Liver (tissue), 9 donors: ENCODE results near the gene BRF1. TPM values are rescaled to one million over a fixed set of nuclear protein-coding genes. Genes with fewer than 3 reads are reported as not detected.

ENCODE experiments used
- DNase-seq: peaks from one replicate; pipeline ENCODE4 v3.0.0-alpha.2; 2017; ENCODE audit warnings: low spot score
- H3K27ac ChIP-seq, 2 donors: one replicate each; pipeline ENCODE4 v1.7.0; 2013; ENCODE audit warnings: inconsistent platforms in 2 of 2, low read length in 2 of 2, control low read depth in 1 of 2, low read depth in 1 of 2, mild to moderate bottlenecking in 1 of 2
- H3K27me3 ChIP-seq, 4 donors: one replicate each; pipeline versions ENCODE4 v1.6.1 to v1.7.0; 2013; ENCODE audit warnings: low read length in 3 of 4, inconsistent platforms in 1 of 4, mild to moderate bottlenecking in 1 of 4, moderate library complexity in 1 of 4; ENCODE audit not compliant: control insufficient read depth in 4 of 4, insufficient read depth in 4 of 4
- H3K36me3 ChIP-seq, 4 donors: one replicate each; pipeline versions ENCODE4 v1.6.1 to v1.7.0; 2013; ENCODE audit warnings: low read length in 3 of 4, mild to moderate bottlenecking in 3 of 4, low read depth in 1 of 4, moderate library complexity in 1 of 4; ENCODE audit not compliant: control insufficient read depth in 4 of 4, insufficient read depth in 3 of 4
- H3K4me1 ChIP-seq, 4 donors: one replicate each; pipeline versions ENCODE4 v1.6.1 to v1.7.0; 2013; ENCODE audit warnings: low read length in 3 of 4, mild to moderate bottlenecking in 3 of 4, moderate library complexity in 1 of 4; ENCODE audit not compliant: control insufficient read depth in 4 of 4, insufficient read depth in 4 of 4
- H3K4me3 ChIP-seq, 3 donors: one replicate each; pipeline versions ENCODE4 v1.6.1 to v1.7.0; 2013; ENCODE audit warnings: low read length in 3 of 3, control low read depth in 1 of 3, low read depth in 1 of 3, mild to moderate bottlenecking in 1 of 3
- H3K9ac ChIP-seq, 2 donors: one replicate each; pipeline ENCODE4 v1.7.0; 2013; ENCODE audit warnings: low read length in 2 of 2, mild to moderate bottlenecking in 2 of 2, moderate library complexity in 2 of 2, control low read depth in 1 of 2, low read depth in 1 of 2
- H3K9me3 ChIP-seq, 4 donors: one replicate each; pipeline versions ENCODE4 v1.6.1 to v1.7.0; 2013; ENCODE audit warnings: low read length in 3 of 4; ENCODE audit not compliant: control insufficient read depth in 4 of 4
- ATF3 ChIP-seq: IDR thresholded peaks from 2 replicates; pipeline ENCODE4 v1.6.1; 2016; ENCODE audit warnings: antibody characterized with exemption
- EGR1 ChIP-seq, 2 donors: IDR thresholded peaks; 2 replicates each; pipeline ENCODE4 v1.6.1; 2016 to 2018; ENCODE audit warnings: antibody characterized with exemption in 2 of 2, low read depth in 2 of 2
- FOXA1 ChIP-seq: IDR thresholded peaks from 2 replicates; pipeline ENCODE4 v1.6.1; 2016; ENCODE audit warnings: antibody characterized with exemption
- FOXA2 ChIP-seq: IDR thresholded peaks from 2 replicates; pipeline ENCODE4 v1.6.1; 2016; ENCODE audit warnings: antibody characterized with exemption
- GABPA ChIP-seq, 2 donors: IDR thresholded peaks in 1 of 2; conservative IDR thresholded peaks in 1 of 2; 2 replicates each; pipeline ENCODE4 v1.6.1; 2016; ENCODE audit warnings: antibody characterized with exemption in 2 of 2, mild to moderate bottlenecking in 1 of 2, moderate library complexity in 1 of 2
- HNF4A ChIP-seq, 2 donors: conservative IDR thresholded peaks; 2 replicates each; pipeline ENCODE4 v1.6.1; 2016; ENCODE audit warnings: antibody characterized with exemption in 2 of 2, mild to moderate bottlenecking in 2 of 2
- HNF4G ChIP-seq: IDR thresholded peaks from 2 replicates; pipeline ENCODE4 v1.6.1; 2016; ENCODE audit warnings: antibody characterized with exemption
- JUND ChIP-seq, 2 donors: IDR thresholded peaks; 2 replicates each; pipeline ENCODE4 v1.6.1; 2016; ENCODE audit warnings: antibody characterized with exemption in 2 of 2
- NR2F2 ChIP-seq: IDR thresholded peaks from 2 replicates; pipeline ENCODE4 v1.6.1; 2016; ENCODE audit warnings: antibody characterized with exemption
- RAD21 ChIP-seq, 2 donors: IDR thresholded peaks; 2 replicates each; pipeline ENCODE4 v1.6.1; 2016; ENCODE audit warnings: antibody characterized with exemption in 2 of 2, mild to moderate bottlenecking in 2 of 2
- RXRA ChIP-seq, 2 donors: IDR thresholded peaks; 2 replicates each; pipeline ENCODE4 v1.6.1; 2017 to 2018; ENCODE audit warnings: antibody characterized with exemption in 2 of 2, mild to moderate bottlenecking in 1 of 2
- SP1 ChIP-seq: IDR thresholded peaks from 2 replicates; pipeline ENCODE4 v1.6.1; 2018; ENCODE audit warnings: antibody characterized with exemption, mild to moderate bottlenecking
- TAF1 ChIP-seq: conservative IDR thresholded peaks from 2 replicates; pipeline ENCODE4 v1.6.1; 2016; ENCODE audit warnings: antibody characterized with exemption, mild to moderate bottlenecking
- YY1 ChIP-seq: IDR thresholded peaks from 2 replicates; pipeline ENCODE4 v1.6.1; 2016; ENCODE audit warnings: antibody characterized with exemption, mild to moderate bottlenecking
- ZBTB33 ChIP-seq: IDR thresholded peaks from 2 replicates; pipeline ENCODE4 v1.6.1; 2016; ENCODE audit warnings: antibody characterized with exemption
- WGBS: extraction: QIAGEN DNeasy Blood & Tissue Kit; methylation state at CpG from one replicate; pipeline ENCODE4 v1.1.7; 2013; 5-methylcytosine and 5-hydroxymethylcytosine counted together
- polyA plus RNA-seq, 2 donors: library from polyadenylated mRNA; stranded (reverse) in 1 of 2; unstranded in 1 of 2; fragments of 200-250 nt in 1 of 2; fragments of >200 nt in 1 of 2; fragmentation: Nextera tagmentation in 1 of 2; extraction: Ambion mirVana in 1 of 2; gene quantifications; one replicate each; pipeline versions ENCODE4 v1.2.1 to v1.2.3, GENCODE V29; 2013 to 2015
- total RNA-seq, 2 donors: library from RNA; depleted of rRNA; stranded (reverse); fragments of >200 nt; gene quantifications; one replicate each; pipeline ENCODE4 v1.2.3, GENCODE V29; 2014
- TF ChIP-seq, protein P1 (sequence below): fragments of 150-350 bp; IDR thresholded peaks from 2 replicates; pipeline ENCODE4 v1.5.1; 2017; ENCODE audit warnings: improper control_type of control experiment, low read depth, low read length; ENCODE audit not compliant: missing input control
- TF ChIP-seq, protein P2 (sequence below): IDR thresholded peaks from 2 replicates; pipeline ENCODE4 v1.6.1; 2016; ENCODE audit warnings: antibody characterized with exemption, mild to moderate bottlenecking
- TF ChIP-seq, protein P3 (sequence below): IDR thresholded peaks from 2 replicates; pipeline ENCODE4 v1.6.1; 2016; ENCODE audit warnings: antibody characterized with exemption
- donor health status: healthy.
- donor health status: healthy.
- donor health status: healthy.
- donor health status: healthy.
- donor health status: healthy.

The BRF1 gene
- total and polyA plus RNA-seq, 4 donors, result 4.6 to 24.1 (median 10.6) TPM

GRCh38 chr14:105269405-105269804 lies 31.4 kb downstream of the BRF1 start:
- Histone ChIP-seq H3K9me3 (no peaks in the 10 kb centered on the region), H3K4me1 (peaks cover 0 to 2% (median under 1%) of the 10 kb centered on the region in 4 donors), H3K27ac (no peak overlapping the region), H3K36me3 (peaks cover 0 to 6% (median 1%) of the 10 kb centered on the region in 4 donors), H3K4me3 (no peak overlapping the region), H3K9ac (no peak overlapping the region), H3K27me3 (no peaks in the 10 kb centered on the region)
- no peak for TF ChIP-seq JUND (IDR thresholded peaks at IDR 0.05)
- TF ChIP-seq, protein P1, sequence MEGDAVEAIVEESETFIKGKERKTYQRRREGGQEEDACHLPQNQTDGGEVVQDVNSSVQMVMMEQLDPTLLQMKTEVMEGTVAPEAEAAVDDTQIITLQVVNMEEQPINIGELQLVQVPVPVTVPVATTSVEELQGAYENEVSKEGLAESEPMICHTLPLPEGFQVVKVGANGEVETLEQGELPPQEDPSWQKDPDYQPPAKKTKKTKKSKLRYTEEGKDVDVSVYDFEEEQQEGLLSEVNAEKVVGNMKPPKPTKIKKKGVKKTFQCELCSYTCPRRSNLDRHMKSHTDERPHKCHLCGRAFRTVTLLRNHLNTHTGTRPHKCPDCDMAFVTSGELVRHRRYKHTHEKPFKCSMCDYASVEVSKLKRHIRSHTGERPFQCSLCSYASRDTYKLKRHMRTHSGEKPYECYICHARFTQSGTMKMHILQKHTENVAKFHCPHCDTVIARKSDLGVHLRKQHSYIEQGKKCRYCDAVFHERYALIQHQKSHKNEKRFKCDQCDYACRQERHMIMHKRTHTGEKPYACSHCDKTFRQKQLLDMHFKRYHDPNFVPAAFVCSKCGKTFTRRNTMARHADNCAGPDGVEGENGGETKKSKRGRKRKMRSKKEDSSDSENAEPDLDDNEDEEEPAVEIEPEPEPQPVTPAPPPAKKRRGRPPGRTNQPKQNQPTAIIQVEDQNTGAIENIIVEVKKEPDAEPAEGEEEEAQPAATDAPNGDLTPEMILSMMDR, result no peak
- no peak for TF ChIP-seq FOXA1
- no peak for DNase-seq
- WGBS, result 93% methylated on average over 11 of the region's 11 CpGs

DNA sequence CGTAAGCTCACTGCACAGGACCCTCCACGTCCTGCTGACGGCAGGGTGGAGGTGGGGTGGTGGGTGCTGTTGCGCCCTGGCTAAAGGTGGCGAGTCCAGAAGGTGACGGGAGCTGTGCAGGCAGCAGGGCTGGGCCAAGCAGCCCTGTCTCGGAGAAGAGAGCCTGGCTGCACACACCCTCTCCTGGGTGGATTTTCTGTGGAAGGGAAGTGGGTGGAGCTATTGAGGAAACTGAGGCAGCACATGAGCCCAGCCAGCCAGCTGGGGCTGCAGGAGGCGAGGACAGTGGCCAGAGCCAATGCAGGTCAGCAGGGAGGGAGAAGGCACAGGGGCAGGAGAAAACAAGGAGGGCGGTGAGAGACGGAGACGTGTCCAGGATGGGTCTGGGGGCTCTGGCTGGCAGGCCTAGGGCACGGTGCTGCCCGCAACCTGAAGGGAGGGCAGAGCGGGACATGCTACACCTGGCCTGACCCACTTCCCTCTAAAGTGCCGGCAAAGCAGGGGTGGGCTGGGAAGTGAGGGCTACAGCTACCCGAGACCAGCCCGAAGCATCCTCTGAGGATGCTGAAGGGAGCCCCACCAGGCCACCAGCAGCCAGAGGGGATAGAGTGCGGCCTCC lies 32.0 kb downstream of the BRF1 start:
- no peak for DNase-seq
- Histone ChIP-seq H3K4me3 (no peak overlapping the region), H3K9ac (no peak overlapping the region), H3K27me3 (no peaks in the 10 kb centered on the region), H3K27ac (no peak overlapping the region), H3K4me1 (no peaks in the 10 kb centered on the region), H3K9me3 (no peaks in the 10 kb centered on the region), H3K36me3 (peaks cover 0 to 6% (median 1%) of the 10 kb centered on the region in 4 donors)
- 93% methylated on average over 18 of the region's 18 CpGs for WGBS
- TF ChIP-seq JUND (IDR thresholded peaks at IDR 0.05), result no peak
- TF ChIP-seq HNF4G, result no peak
- TF ChIP-seq YY1, result no peak
- TF ChIP-seq RXRA (IDR thresholded peaks at IDR 0.05), result no peak
- TF ChIP-seq, protein P1, result no peak
- no peak for TF ChIP-seq HNF4A (conservative IDR thresholded peaks at IDR 0.05)
- TF ChIP-seq, protein P2, sequence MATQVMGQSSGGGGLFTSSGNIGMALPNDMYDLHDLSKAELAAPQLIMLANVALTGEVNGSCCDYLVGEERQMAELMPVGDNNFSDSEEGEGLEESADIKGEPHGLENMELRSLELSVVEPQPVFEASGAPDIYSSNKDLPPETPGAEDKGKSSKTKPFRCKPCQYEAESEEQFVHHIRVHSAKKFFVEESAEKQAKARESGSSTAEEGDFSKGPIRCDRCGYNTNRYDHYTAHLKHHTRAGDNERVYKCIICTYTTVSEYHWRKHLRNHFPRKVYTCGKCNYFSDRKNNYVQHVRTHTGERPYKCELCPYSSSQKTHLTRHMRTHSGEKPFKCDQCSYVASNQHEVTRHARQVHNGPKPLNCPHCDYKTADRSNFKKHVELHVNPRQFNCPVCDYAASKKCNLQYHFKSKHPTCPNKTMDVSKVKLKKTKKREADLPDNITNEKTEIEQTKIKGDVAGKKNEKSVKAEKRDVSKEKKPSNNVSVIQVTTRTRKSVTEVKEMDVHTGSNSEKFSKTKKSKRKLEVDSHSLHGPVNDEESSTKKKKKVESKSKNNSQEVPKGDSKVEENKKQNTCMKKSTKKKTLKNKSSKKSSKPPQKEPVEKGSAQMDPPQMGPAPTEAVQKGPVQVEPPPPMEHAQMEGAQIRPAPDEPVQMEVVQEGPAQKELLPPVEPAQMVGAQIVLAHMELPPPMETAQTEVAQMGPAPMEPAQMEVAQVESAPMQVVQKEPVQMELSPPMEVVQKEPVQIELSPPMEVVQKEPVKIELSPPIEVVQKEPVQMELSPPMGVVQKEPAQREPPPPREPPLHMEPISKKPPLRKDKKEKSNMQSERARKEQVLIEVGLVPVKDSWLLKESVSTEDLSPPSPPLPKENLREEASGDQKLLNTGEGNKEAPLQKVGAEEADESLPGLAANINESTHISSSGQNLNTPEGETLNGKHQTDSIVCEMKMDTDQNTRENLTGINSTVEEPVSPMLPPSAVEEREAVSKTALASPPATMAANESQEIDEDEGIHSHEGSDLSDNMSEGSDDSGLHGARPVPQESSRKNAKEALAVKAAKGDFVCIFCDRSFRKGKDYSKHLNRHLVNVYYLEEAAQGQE, result no peak
- TF ChIP-seq TAF1, result no peak
- TF ChIP-seq RAD21 (IDR thresholded peaks at IDR 0.05), result no peak
- TF ChIP-seq GABPA (IDR thresholded peaks at IDR 0.05 in 1 of 2, conservative IDR thresholded peaks at IDR 0.05 in 1 of 2), result no peak
- TF ChIP-seq EGR1 (IDR thresholded peaks at IDR 0.05; ENCODE audit: low read depth in 2 of 2), result no peak
- no peak for TF ChIP-seq NR2F2
- TF ChIP-seq ZBTB33, result no peak
- no peak for TF ChIP-seq ATF3
- no peak for TF ChIP-seq FOXA1
- TF ChIP-seq, protein P3, sequence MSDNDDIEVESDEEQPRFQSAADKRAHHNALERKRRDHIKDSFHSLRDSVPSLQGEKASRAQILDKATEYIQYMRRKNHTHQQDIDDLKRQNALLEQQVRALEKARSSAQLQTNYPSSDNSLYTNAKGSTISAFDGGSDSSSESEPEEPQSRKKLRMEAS, result no peak
- TF ChIP-seq FOXA2, result no peak
- no peak for TF ChIP-seq SP1
